PC-9 (cell line): ENCODE data around the gene REEP3. TPM values are rescaled to one million over a fixed set of nuclear protein-coding genes. Genes with fewer than 3 reads are reported as not detected.
"Not testable (repeated sequence)": the region's sequence is repeated elsewhere in the genome, so short reads cannot be mapped to it uniquely, and the experiment has no call there.

Source experiments
- BruUV-seq: library from RNA; stranded (reverse); fragments of 400-500 nt; replicated peaks from 2 replicates; lab custom pipeline; 2021; lab: Mats Ljungman, UMichigan
- CTCF ChIA-PET: fragments of 300-600 bp; sonication (Branson Sonifier 250); formaldehyde crosslinking; loops from one replicate; lab custom pipeline; 2022; ENCODE audit warnings: antibody characterized with exemption; lab: Charles Lee
- POLR2A ChIA-PET: fragments of 300-600 bp; sonication (Branson Sonifier 250); formaldehyde crosslinking; loops from one replicate; lab custom pipeline; 2022; ENCODE audit warnings: antibody characterized with exemption; ENCODE audit not compliant: unreplicated experiment; lab: Charles Lee
- DNase-seq, 2 experiments: peaks; one replicate each; pipeline versions ENCODE4 v3.0.0 to v3.0.0-alpha.2; 2015 to 2022; ENCODE audit warnings: mixed read lengths in 1 of 2
- H2AFZ ChIP-seq: fragments of 200-600 bp; sonication (generic); 2 replicates; pipeline ENCODE4 v1.8.1; 2017; ENCODE audit warnings: antibody characterized with exemption
- H3F3A ChIP-seq: fragments of 200-600 bp; sonication (generic); 2 replicates; pipeline ENCODE4 v1.8.1; 2017; ENCODE audit warnings: antibody characterized with exemption, mild to moderate bottlenecking, low read depth; ENCODE audit not compliant: insufficient read depth
- H3K27ac ChIP-seq: fragments of 200-600 bp; sonication (generic); 2 replicates; pipeline ENCODE4 v1.6.1; 2016; ENCODE audit warnings: mixed run types
- H3K27me3 ChIP-seq: fragments of 200-600 bp; sonication (generic); 2 replicates; pipeline ENCODE4 v1.6.1; 2016; ENCODE audit warnings: low read depth, mixed run types; ENCODE audit not compliant: insufficient read depth
- H3K36me3 ChIP-seq: fragments of 200-600 bp; sonication (generic); 2 replicates; pipeline ENCODE4 v1.6.1; 2016; ENCODE audit warnings: low read depth, mixed run types
- H3K4me1 ChIP-seq: fragments of 200-600 bp; sonication (generic); replicated peaks from 2 replicates; pipeline ENCODE4 v1.6.1; 2016; ENCODE audit warnings: mixed run types; ENCODE audit not compliant: insufficient read depth
- H3K4me2 ChIP-seq: fragments of 200-600 bp; sonication (generic); 2 replicates; pipeline ENCODE4 v1.6.1; 2017; ENCODE audit warnings: mixed run types
- H3K4me3 ChIP-seq: fragments of 200-600 bp; sonication (generic); 2 replicates; pipeline ENCODE4 v1.6.1; 2016; ENCODE audit warnings: mixed run types
- H3K79me2 ChIP-seq: fragments of 200-600 bp; sonication (generic); 2 replicates; pipeline ENCODE4 v1.6.1; 2017; ENCODE audit warnings: low read depth, mixed run types
- H3K9me2 ChIP-seq: fragments of 200-600 bp; sonication (generic); 2 replicates; pipeline ENCODE4 v1.8.1; 2017; ENCODE audit warnings: mild to moderate bottlenecking; ENCODE audit not compliant: insufficient read depth
- H3K9me3 ChIP-seq: fragments of 200-600 bp; sonication (generic); 2 replicates; pipeline ENCODE4 v1.8.1; 2016; ENCODE audit warnings: low read depth; ENCODE audit not compliant: insufficient read depth
- H4K20me1 ChIP-seq: fragments of 200-600 bp; sonication (generic); 2 replicates; pipeline ENCODE4 v1.8.1; 2017; ENCODE audit not compliant: insufficient read depth
- CTCF ChIP-seq: fragments of 200-600 bp; sonication (generic); conservative IDR thresholded peaks from 2 replicates; pipeline ENCODE4 v1.6.1; 2017; ENCODE audit warnings: mixed run types, antibody characterized with exemption, mild to moderate bottlenecking, moderate library complexity
- EZH2 ChIP-seq: fragments of 200-600 bp; sonication (generic); IDR thresholded peaks from 2 replicates; pipeline ENCODE4 v1.8.0; 2017; ENCODE audit warnings: antibody characterized with exemption, low read depth
- intact Hi-C: fragments of 100-400 bp; cut with micrococcal nuclease; formaldehyde crosslinking; loops from one replicate; pipeline ENCODE4 v1.10.0; 2022; ENCODE audit not compliant: unreplicated experiment
- total RNA-seq: library from RNA; stranded (reverse); gene quantifications from 2 replicates; pipeline ENCODE4 v1.2.3, GENCODE V29; 2021

REEP3 gene
- total RNA-seq, 1 experiment from 2014 or later: 56.4 TPM

- Histone ChIP-seq H3K9me2 (no peaks in the 10 kb centered on the region), H3K79me2 (no peaks in the 10 kb centered on the region), H3K36me3 (no peaks in the 10 kb centered on the region), H3K9me3 (no peaks in the 10 kb centered on the region), H3K4me2 (no peak overlapping the region), H3F3A (no peaks in the 10 kb centered on the region), H4K20me1 (no peaks in the 10 kb centered on the region), H2AFZ (no peak overlapping the region), H3K27me3 (no peaks in the 10 kb centered on the region), H3K4me1 (no peaks in the 10 kb centered on the region), H3K4me3 (no peak overlapping the region), H3K27ac (no peak overlapping the region)
- no TSS peak for BruUV-seq
- TF ChIP-seq EZH2 (no peak), CTCF (no peak)
- CTCF ChIA-PET: interaction anchor here (0.7 kb wide), 1 partner anchor 56 kb away, joined by 3 read pairs; no protein-coding TSS in a partner anchor
- intact Hi-C loops: no loop called here
- POLR2A ChIA-PET: interaction anchor here (0.7 kb wide), 1 partner anchor 204 kb away, joined by 4 read pairs; no protein-coding TSS in a partner anchor
- no peak for DNase-seq
Observed at GRCh38 chr10:63661347-63661746, 140.1 kb downstream of the REEP3 start.

- Histone ChIP-seq H3K27ac (no peak overlapping the region), H4K20me1 (no peaks in the 10 kb centered on the region), H3K4me2 (no peak overlapping the region), H3K9me3 (no peaks in the 10 kb centered on the region), H2AFZ (no peak overlapping the region), H3K9me2 (no peaks in the 10 kb centered on the region), H3K4me1 (0 out of 2 replicates have a peak, but pooled peaks cover 7% of the 10 kb centered on the region), H3K36me3 (no peaks in the 10 kb centered on the region), H3K79me2 (no peaks in the 10 kb centered on the region), H3K4me3 (no peak overlapping the region), H3F3A (no peaks in the 10 kb centered on the region), H3K27me3 (no peaks in the 10 kb centered on the region)
- DNase-seq: no peak
- BruUV-seq: no TSS peak
- ChIA-PET CTCF (no interaction called here), POLR2A (interaction anchor here (0.7 kb wide), 1 partner anchor 395 kb away, joined by 3 read pairs; no protein-coding TSS in a partner anchor)
- TF ChIP-seq CTCF (no peak), EZH2 (no peak)
- intact Hi-C loops: no loop called here
Observed at GRCh38 chr10:63664341-63664885, 143.2 kb downstream of the REEP3 start.

GRCh38 chr10:63665006-63665580 lies 143.9 kb downstream of the REEP3 start:
- H3K9me2 ChIP-seq, DNase-seq, H3K4me3 ChIP-seq, CTCF ChIA-PET, H3K36me3 ChIP-seq, H4K20me1 ChIP-seq, H3K4me1 ChIP-seq, BruUV-seq, H3K27ac ChIP-seq, H3K27me3 ChIP-seq, H3K4me2 ChIP-seq, intact Hi-C loops, H3K9me3 ChIP-seq, H3K79me2 ChIP-seq, H3F3A ChIP-seq, H2AFZ ChIP-seq: not testable (repeated sequence)
- POLR2A ChIA-PET: interaction anchor here (0.7 kb wide), 1 partner anchor 396 kb away, joined by 3 read pairs; no protein-coding TSS in a partner anchor
